ENCODE measurements around the gene NUP107.

Gene NUP107

GRCh38 chr12:68794653-68795251, 108.0 kb downstream of the NUP107 start:
- no peak for TF ChIP-seq EZH2phosphoT487 (conservative IDR thresholded peaks at IDR 0.05; ENCODE audit: low read length)
- TF ChIP-seq, protein P1, sequence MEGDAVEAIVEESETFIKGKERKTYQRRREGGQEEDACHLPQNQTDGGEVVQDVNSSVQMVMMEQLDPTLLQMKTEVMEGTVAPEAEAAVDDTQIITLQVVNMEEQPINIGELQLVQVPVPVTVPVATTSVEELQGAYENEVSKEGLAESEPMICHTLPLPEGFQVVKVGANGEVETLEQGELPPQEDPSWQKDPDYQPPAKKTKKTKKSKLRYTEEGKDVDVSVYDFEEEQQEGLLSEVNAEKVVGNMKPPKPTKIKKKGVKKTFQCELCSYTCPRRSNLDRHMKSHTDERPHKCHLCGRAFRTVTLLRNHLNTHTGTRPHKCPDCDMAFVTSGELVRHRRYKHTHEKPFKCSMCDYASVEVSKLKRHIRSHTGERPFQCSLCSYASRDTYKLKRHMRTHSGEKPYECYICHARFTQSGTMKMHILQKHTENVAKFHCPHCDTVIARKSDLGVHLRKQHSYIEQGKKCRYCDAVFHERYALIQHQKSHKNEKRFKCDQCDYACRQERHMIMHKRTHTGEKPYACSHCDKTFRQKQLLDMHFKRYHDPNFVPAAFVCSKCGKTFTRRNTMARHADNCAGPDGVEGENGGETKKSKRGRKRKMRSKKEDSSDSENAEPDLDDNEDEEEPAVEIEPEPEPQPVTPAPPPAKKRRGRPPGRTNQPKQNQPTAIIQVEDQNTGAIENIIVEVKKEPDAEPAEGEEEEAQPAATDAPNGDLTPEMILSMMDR (IDR thresholded peaks at IDR 0.05; ENCODE audit: insufficient read depth, low read length, poor library complexity, severe bottlenecking), result no peak
- Histone ChIP-seq H3K4me3 (ENCODE audit: insufficient read depth, low read length, poor library complexity, severe bottlenecking) (no peak overlapping the region), H2AFZ (ENCODE audit: low read depth, low read length, severe bottlenecking) (no peak overlapping the region), H3K9me3 (ENCODE audit: insufficient read depth, low read length) (no peaks in the 10 kb centered on the region), H3K4me2 (ENCODE audit: low read depth, low read length, poor library complexity, severe bottlenecking) (no peak overlapping the region), H3K36me3 (ENCODE audit: low read length) (no peaks in the 10 kb centered on the region), H3K27ac (ENCODE audit: low read depth, low read length) (no peak overlapping the region), H3K27me3 (ENCODE audit: low read length) (no peaks in the 10 kb centered on the region), H3K9me2 (replicated peaks; ENCODE audit: insufficient read depth, low read length) (no peaks in the 10 kb centered on the region), H3F3A (ENCODE audit: insufficient read depth) (no peaks in the 10 kb centered on the region), H3K9ac (ENCODE audit: low read length) (no peak overlapping the region), H3K79me2 (ENCODE audit: insufficient read depth, low read length) (no peaks in the 10 kb centered on the region), H4K20me1 (ENCODE audit: low read depth, low read length) (no peaks in the 10 kb centered on the region)
